Measurements from ENCODE around the gene SPDYE8.
"Not testable (repeated sequence)": the region's sequence is repeated elsewhere in the genome, so short reads cannot be mapped to it uniquely, and the experiment has no call there.

Gene SPDYE8

GRCh38 chr7:73029666-73030065, at the start of gene SPDYE8:
SPDYE8 (minus strand) TSS chr7:73029766; CDS start chr7:73027966, 1,800 bp downstream.
- DNase-seq = not testable (repeated sequence)

- DNase-seq = not testable (repeated sequence)
These were observed 28.2 kb upstream of the SPDYE8 start, which contains the start of gene SPDYE11 for GRCh38 chr7:73057811-73058210. SPDYE11 (minus strand) TSS chr7:73057911; CDS start chr7:73056111, 1,800 bp downstream.

- DNase-seq = not testable (repeated sequence)
These were observed 23.1 kb downstream of the SPDYE8 start for GRCh38 chr7:73006491-73006890.

GRCh38 chr7:73005693-73006447, 23.7 kb downstream of the SPDYE8 start:
- peak; percentile 80 to 81 for DNase-seq

- peak; percentile 56 to 73 for DNase-seq
These were observed 24.2 kb downstream of the SPDYE8 start for GRCh38 chr7:73005356-73005692.

- DNase-seq = not testable (repeated sequence)
These were observed 31.6 kb downstream of the SPDYE8 start for GRCh38 chr7:72997887-72998468.

GRCh38 chr7:72997447-72997846, 32.1 kb downstream of the SPDYE8 start:
- not testable (repeated sequence) for DNase-seq

GRCh38 chr7:72995484-72995883, 34.1 kb downstream of the SPDYE8 start:
- not testable (repeated sequence) for DNase-seq

- DNase-seq = not testable (repeated sequence)
These were observed 39.2 kb downstream of the SPDYE8 start for GRCh38 chr7:72990146-72990913.

GRCh38 chr7:72982084-72982483, 47.5 kb downstream of the SPDYE8 start:
- DNase-seq = not testable (repeated sequence)

- DNase-seq = not testable (repeated sequence)
These were observed 49.2 kb downstream of the SPDYE8 start for GRCh38 chr7:72980382-72980781.

- not testable (repeated sequence) for DNase-seq
These were observed 53.1 kb downstream of the SPDYE8 start for GRCh38 chr7:72976434-72976833.

GRCh38 chr7:72975656-72976286, 53.8 kb downstream of the SPDYE8 start:
- DNase-seq = not testable (repeated sequence)

- DNase-seq = not testable (repeated sequence)
These were observed 54.8 kb downstream of the SPDYE8 start for GRCh38 chr7:72974781-72975180.

- not testable (repeated sequence) for DNase-seq
These were observed 58.1 kb downstream of the SPDYE8 start for GRCh38 chr7:72971505-72971904.

All from stimulated activated CD4-positive, alpha-beta T cell treated with anti-CD3 and anti-CD28 coated beads, Interleukin-2, amount 100 ng/mL, for 48 hours (primary cell).